GM18519 (cell line): Measurements from ENCODE around the gene FADS1.

ENCODE experiments used
- ATAC-seq: cut with Tn5 transposase; IDR thresholded peaks from one replicate; pipeline ENCODE4 v1.9.1; 2021; ENCODE audit warnings: mild to moderate bottlenecking, moderate library complexity; ENCODE audit not compliant: unreplicated experiment, low FRiP score

Gene FADS1

DNA sequence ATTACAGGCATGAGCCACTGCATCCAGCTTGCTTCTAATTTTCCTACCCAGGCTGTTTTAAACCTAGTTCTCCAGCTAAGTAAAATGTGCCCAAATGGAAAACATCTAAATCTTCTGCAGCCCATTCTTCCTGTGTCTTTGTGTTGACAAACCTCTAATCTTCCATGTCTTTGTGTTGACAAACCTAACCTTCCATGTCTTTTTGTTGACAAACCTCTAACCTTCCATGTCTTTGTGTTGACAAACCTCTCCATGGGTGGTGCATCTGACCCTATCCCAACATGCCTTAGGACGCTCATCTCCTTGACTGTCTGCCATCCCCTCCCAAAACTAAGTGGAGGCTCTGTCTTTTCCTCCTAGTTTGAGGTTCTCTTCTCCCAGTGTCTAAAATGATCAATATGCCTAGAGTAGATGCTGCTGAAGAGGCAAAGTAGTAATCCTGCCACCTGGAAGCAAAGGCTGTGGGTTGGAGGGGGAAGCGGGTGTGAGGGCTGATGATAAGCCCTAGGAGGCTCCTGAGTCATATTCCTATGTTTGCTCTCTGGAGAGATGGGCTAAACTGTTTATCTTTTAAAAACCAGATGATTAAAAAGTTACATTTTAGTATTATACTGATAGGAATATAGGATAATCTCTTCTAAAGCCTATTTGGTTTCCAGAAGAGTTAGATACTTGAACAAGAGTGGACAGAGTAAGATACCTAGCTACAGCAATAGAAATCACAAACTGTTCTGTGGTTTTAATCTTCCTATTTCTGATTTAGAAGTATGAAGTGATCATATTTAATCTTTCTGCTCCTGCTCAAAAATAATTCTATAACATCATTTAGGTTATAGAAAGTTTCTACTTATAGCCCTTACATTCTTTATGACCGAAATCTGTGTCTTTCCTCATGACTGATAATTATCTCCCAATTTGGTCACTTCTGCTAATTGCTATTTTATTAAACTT lies 16.2 kb downstream of the FADS1 start:
- ATAC-seq, result no peak

- ATAC-seq, result no peak
Measured at GRCh38 chr11:61799665-61800284, 17.0 kb downstream of the FADS1 start.

- no peak for ATAC-seq
Measured at GRCh38 chr11:61797263-61797944, 19.4 kb downstream of the FADS1 start.

GRCh38 chr11:61795876-61796526 lies 20.8 kb downstream of the FADS1 start:
- no peak for ATAC-seq

- no peak for ATAC-seq
Measured at GRCh38 chr11:61795459-61795858, 21.3 kb downstream of the FADS1 start.

- no peak for ATAC-seq
Measured at GRCh38 chr11:61794579-61794978, 22.2 kb downstream of the FADS1 start.

- no peak for ATAC-seq
Measured at GRCh38 chr11:61793829-61794204, 23.0 kb downstream of the FADS1 start.

- ATAC-seq, result no peak
Measured at GRCh38 chr11:61793083-61793828, 23.5 kb downstream of the FADS1 start.

- no peak for ATAC-seq
Measured at GRCh38 chr11:61792310-61793082, 24.3 kb downstream of the FADS1 start, which contains the start of the genes FEN1 and TMEM258. FEN1 (plus strand) TSS chr11:61792911; CDS start chr11:61795362, 2,451 bp downstream. TMEM258 (minus strand) TSS chr11:61792599; CDS start chr11:61792558, 41 bp downstream.

GRCh38 chr11:61791737-61792309 lies 25.0 kb downstream of the FADS1 start:
- ATAC-seq, result no peak

DNA sequence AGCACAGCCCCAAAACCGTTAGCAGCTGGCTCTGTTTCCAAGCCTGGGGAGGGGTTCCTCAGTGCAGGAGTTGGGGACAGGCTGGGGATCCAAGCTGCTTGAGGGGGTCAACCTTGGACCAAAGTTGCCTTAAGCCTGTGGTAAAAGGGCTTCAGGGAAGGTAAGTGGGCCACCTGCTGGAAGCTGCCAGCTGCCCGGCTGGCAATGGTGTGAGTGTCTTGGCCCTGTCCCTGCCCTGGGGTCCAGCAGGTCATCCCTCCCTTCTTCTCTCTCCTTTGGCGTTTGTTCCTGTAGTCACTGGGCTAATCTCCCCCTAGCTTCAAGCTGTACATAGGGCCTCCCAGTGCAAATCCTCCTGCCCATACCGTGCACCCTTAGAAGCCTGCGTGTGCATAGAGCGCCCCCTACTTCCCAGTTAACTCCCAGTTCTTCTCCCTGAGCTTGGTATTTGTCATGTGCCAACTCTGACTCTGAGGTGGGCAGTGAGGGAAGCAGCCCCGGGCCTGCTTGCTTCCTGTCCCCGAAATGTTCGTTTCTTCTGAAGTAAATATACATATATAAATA lies 28.8 kb downstream of the FADS1 start:
- ATAC-seq, result no peak

GRCh38 chr11:61785837-61786402 lies 30.9 kb downstream of the FADS1 start:
- ATAC-seq, result no peak

DNA sequence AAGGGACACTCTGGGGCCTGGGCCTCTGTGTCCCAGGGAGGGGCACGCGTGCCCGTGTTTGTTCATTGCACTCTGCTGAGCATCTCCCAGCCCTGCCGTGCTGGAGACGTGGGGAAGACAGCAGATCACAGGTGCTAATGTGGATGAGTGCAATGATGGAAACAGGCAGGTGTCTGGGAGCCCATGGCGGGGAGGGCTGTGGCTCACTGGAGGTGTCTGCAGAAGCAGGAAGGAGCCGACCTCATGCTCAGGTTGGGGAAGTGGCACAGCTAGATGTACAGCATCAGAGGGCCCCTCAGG lies 32.3 kb downstream of the FADS1 start:
- ATAC-seq, result no peak

DNA sequence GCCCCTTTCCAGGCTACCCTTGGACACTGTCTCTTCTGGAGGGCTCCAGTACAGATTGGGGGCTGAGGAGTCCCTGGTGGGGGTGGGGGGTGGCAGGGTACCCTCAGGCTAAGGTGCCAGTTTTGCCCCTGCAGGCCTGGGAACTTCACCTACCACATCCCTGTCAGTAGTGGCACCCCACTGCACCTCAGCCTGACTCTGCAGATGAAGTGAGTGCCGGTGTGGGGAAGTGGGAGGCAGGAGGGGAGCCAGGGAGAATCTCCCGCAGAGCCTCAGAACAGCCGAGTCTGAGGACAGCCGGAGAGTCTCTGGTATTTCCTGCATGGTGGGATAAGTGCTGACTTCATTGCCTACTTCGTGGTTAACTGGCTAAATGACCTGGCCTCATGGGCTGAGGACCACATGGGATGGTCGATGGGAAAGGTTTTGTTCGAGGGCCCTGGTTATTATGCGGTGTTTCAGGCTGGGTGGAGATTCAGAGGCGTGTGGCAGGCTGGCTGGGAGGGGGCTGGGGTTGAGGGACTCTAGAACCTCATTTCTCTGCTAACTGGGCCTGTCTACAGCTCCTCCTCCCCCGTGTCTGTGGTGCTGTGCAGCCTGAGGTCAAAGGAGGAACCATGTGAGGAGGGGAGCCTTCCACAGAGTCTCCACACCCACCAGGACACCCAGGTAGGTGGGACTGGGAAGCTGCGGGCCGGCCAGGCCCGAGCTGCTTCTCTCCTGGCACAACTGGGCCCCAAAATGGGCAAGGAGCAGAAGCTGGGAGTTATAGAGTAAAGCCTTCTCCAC lies 32.9 kb downstream of the FADS1 start:
- no peak for ATAC-seq

- no peak for ATAC-seq
Measured at GRCh38 chr11:61782841-61783240, 34.0 kb downstream of the FADS1 start.

- no peak for ATAC-seq
Measured at GRCh38 chr11:61782299-61782698, 34.5 kb downstream of the FADS1 start.

GRCh38 chr11:61781585-61781984 lies 35.2 kb downstream of the FADS1 start:
- ATAC-seq, result no peak
